Uterus (tissue), 2 donors: ENCODE measurements around the gene ERC2.

Experiments used
- CTCF ChIP-seq, 4 experiments: fragments of 200-600 bp in 2 of 4; fragments of 450-650 bp in 2 of 4; sonication (generic) in 2 of 4; IDR thresholded peaks; one replicate each; pipeline ENCODE4 v1.5.1; 2016 to 2019; ENCODE audit warnings: antibody characterized with exemption in 4 of 4, mild to moderate bottlenecking in 2 of 4, moderate library complexity in 1 of 4
- POLR2A ChIP-seq, 2 donors: fragments of 450-650 bp; IDR thresholded peaks; one replicate each; pipeline ENCODE4 v1.6.1; 2016; ENCODE audit warnings: antibody characterized with exemption in 2 of 2, mild to moderate bottlenecking in 1 of 2, moderate library complexity in 1 of 2

DNA sequence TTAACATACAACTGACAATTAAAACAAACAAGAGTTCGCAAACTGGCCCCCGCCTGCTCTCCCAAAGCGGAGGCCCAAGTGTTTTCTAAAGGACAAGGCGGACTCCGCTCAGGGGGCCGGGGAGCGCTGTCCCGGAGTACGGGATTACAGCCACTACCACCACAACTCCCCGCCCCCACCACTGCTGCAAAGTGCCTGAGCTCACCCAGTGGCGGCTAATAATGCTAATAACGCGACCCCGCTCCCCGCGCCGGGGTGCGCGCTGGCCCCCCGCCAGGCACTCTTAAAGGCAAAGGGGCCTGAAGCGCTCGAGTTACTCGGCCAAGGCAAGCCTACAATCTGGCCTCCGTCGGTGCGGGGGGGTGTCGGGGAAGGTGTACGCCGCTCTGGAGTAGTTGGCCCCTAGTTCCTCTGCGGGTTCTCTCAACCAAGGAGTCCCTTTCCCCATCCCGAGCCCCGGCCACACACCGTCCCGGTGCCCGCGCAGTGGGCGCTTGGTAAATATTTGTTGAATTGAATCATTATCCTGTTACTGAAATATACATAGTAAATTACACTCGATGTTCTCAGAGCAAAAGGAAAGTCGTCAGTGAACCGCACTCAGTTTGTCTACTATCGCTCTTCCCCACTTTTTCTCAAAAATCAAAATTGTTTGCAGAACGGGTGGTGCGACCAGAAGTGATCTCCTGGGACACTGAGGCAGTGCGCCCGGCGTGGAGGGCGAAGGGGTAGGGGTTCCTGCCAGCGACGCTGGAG lies 982.0 kb downstream of the ERC2 start:
- TF ChIP-seq CTCF (IDR thresholded peaks at IDR 0.05) (no peak), POLR2A (IDR thresholded peaks at IDR 0.05) (peak in 1 of 2 donors; percentile 37)
